PC-9 (cell line): ENCODE data around the gene SRGAP1.

ENCODE experiments used
- CTCF ChIP-seq: fragments of 200-600 bp; sonication (generic); conservative IDR thresholded peaks from 2 replicates; pipeline ENCODE4 v1.6.1; 2017; ENCODE audit warnings: mixed run types, antibody characterized with exemption, mild to moderate bottlenecking, moderate library complexity
- EZH2 ChIP-seq: fragments of 200-600 bp; sonication (generic); IDR thresholded peaks from 2 replicates; pipeline ENCODE4 v1.8.0; 2017; ENCODE audit warnings: antibody characterized with exemption, low read depth

- no peak for TF ChIP-seq CTCF
- TF ChIP-seq EZH2 = no peak
These were observed 90.9 kb downstream of the SRGAP1 start for GRCh38 chr12:63935361-63935760.
